Endothelial cell (in vitro differentiated cells): ENCODE measurements around the gene MED12. TPM values are rescaled to one million over a fixed set of nuclear protein-coding genes. Genes with fewer than 3 reads are reported as not detected.

Source experiments
- DNase-seq: peaks from one replicate; pipeline ENCODE4 v3.0.0; 2021; ENCODE audit warnings: low spot score
- H3K27ac Mint-ChIP-seq: one replicate; pipeline ENCODE4 v1.8.0; 2021; ENCODE audit warnings: mixed read lengths, inconsistent platforms; ENCODE audit not compliant: unreplicated experiment
- H3K27me3 Mint-ChIP-seq: one replicate; pipeline ENCODE4 v1.8.0; 2021; ENCODE audit warnings: mild to moderate bottlenecking, moderate library complexity, mixed read lengths, inconsistent platforms; ENCODE audit not compliant: unreplicated experiment
- H3K36me3 Mint-ChIP-seq: one replicate; pipeline ENCODE4 v1.8.0; 2021; ENCODE audit warnings: mild to moderate bottlenecking, low read depth, mixed read lengths, inconsistent platforms; ENCODE audit not compliant: unreplicated experiment
- H3K4me1 Mint-ChIP-seq: one replicate; pipeline ENCODE4 v1.8.0; 2021; ENCODE audit warnings: mild to moderate bottlenecking, mixed read lengths, inconsistent platforms; ENCODE audit not compliant: unreplicated experiment
- H3K4me3 Mint-ChIP-seq: one replicate; pipeline ENCODE4 v1.8.0; 2021; ENCODE audit warnings: mild to moderate bottlenecking, mixed read lengths, inconsistent platforms; ENCODE audit not compliant: unreplicated experiment
- H3K9me3 Mint-ChIP-seq: one replicate; pipeline ENCODE4 v1.8.0; 2021; ENCODE audit warnings: mixed read lengths, inconsistent platforms; ENCODE audit not compliant: unreplicated experiment
- total RNA-seq: library from RNA; stranded (reverse); fragmentation: NEBNext Ultra II Directional; extraction: Animal tissue kit (Norgen Biotek cat#: 25700); gene quantifications from one replicate; pipeline ENCODE4 v1.2.1, GENCODE V29; 2021; ENCODE audit not compliant: unreplicated experiment
- TF ChIP-seq, protein P1 (sequence below): fragments of 200-600 bp; sonication (generic); IDR thresholded peaks from one replicate; pipeline ENCODE4 v1.5.0; 2021; ENCODE audit warnings: antibody characterized with exemption; ENCODE audit not compliant: unreplicated experiment

Gene MED12
- total RNA-seq, 1 donor from 2014 or later, result 128 TPM

DNA sequence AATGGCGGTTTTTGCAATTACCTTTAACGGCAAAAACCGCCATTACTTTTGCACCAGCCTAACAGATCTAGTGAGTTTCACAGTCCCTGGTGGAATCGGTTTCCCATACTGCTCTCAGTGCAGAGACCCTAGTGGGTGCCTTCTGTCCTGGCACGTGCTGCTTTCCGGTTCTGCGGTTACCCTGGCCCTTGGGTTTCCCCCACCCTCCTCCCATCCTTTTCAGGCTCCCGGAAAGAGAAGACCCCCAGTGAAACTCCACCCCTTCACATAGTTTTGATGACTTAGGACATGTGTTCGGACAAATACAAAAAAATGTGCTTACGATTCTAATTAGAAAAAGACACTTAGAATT lies 63.1 kb downstream of the MED12 start:
- H3K4me1 Mint-ChIP-seq, result peaks cover 5% of the 10 kb centered on the region
- TF ChIP-seq, protein P1, sequence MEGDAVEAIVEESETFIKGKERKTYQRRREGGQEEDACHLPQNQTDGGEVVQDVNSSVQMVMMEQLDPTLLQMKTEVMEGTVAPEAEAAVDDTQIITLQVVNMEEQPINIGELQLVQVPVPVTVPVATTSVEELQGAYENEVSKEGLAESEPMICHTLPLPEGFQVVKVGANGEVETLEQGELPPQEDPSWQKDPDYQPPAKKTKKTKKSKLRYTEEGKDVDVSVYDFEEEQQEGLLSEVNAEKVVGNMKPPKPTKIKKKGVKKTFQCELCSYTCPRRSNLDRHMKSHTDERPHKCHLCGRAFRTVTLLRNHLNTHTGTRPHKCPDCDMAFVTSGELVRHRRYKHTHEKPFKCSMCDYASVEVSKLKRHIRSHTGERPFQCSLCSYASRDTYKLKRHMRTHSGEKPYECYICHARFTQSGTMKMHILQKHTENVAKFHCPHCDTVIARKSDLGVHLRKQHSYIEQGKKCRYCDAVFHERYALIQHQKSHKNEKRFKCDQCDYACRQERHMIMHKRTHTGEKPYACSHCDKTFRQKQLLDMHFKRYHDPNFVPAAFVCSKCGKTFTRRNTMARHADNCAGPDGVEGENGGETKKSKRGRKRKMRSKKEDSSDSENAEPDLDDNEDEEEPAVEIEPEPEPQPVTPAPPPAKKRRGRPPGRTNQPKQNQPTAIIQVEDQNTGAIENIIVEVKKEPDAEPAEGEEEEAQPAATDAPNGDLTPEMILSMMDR, result no peak
- peaks cover 3% of the 10 kb centered on the region for H3K27me3 Mint-ChIP-seq
- DNase-seq, result peak; percentile 9
- H3K27ac Mint-ChIP-seq, result peak overlapping the region; percentile 97
- H3K36me3 Mint-ChIP-seq, result no peaks in the 10 kb centered on the region
- peak overlapping the region; percentile 81 for H3K4me3 Mint-ChIP-seq
- no peaks in the 10 kb centered on the region for H3K9me3 Mint-ChIP-seq

DNA sequence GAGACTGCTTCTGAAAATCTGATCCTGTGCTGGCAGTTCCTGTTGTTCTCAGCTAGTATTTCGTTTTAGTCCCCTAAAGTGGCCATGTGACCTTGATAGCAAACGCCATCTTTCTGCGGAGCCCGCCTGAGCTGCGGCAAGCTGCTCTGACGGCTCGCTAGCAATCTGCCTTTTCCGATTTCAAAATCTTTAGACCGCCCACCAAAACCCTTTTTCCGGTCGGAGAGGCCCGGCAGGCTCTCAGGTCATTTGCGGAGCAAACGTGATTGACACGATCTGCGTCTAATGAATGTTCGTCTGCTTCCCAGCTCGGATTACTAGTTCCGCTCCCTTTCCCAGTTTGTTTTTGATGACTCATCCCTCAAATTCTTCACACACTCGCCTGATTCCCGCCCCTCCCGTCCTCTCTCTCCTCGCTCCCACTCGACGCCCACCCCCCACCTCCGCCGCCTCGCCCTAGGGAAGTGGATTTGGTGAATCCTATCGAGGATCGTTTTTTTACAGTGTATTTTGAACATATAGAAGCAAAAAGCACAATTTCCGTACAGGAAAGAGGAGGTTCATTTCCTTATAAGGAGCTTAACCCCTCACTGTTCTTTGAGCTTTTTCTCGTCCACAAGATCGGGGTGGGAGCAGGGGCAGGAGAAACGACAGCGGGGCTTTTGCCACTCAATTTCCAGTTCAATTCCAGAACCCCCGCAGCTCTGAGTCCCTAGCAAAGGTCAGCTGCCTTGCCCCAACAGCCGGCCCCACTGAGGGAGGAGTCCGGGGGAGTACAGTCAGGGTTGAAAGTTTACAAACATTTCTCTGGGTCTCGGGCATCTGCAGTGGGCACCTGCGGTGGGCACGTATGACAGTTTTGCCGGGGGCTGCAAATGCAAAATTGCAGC lies 63.8 kb downstream of the MED12 start:
- peaks cover 3% of the 10 kb centered on the region for H3K27me3 Mint-ChIP-seq
- H3K4me1 Mint-ChIP-seq, result peaks cover 5% of the 10 kb centered on the region
- TF ChIP-seq, protein P1, result no peak
- DNase-seq, result peak; percentile 68
- H3K9me3 Mint-ChIP-seq, result no peaks in the 10 kb centered on the region
- H3K27ac Mint-ChIP-seq, result peak overlapping the region; percentile 97
- H3K36me3 Mint-ChIP-seq, result no peaks in the 10 kb centered on the region
- H3K4me3 Mint-ChIP-seq, result peak overlapping the region; percentile 81

DNA sequence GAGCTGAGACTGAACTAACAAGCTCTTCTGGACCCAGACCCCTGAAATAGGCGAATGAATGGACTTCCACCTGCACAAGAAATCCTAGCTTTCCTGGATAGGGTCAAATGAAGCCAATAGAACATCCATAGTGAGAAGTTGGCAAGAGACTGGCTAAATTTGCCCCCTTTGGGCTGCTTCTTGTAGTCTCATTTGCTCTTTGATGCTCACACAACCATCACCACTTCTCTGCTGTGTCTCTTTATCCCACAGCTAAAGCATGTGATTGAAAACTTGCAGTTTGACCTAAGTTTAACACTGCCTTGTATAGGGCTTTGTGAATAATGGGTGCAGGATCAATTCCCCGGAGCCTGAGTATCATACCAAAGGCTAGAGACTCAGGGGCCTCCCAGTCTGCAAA lies 64.5 kb downstream of the MED12 start:
- Mint-ChIP-seq H3K4me3 (peak overlapping the region; percentile 81), H3K27ac (peak overlapping the region; percentile 97), H3K36me3 (no peaks in the 10 kb centered on the region), H3K4me1 (peaks cover 5% of the 10 kb centered on the region), H3K9me3 (no peaks in the 10 kb centered on the region), H3K27me3 (peaks cover 3% of the 10 kb centered on the region)
- TF ChIP-seq, protein P1, result no peak
- no peak for DNase-seq

DNA sequence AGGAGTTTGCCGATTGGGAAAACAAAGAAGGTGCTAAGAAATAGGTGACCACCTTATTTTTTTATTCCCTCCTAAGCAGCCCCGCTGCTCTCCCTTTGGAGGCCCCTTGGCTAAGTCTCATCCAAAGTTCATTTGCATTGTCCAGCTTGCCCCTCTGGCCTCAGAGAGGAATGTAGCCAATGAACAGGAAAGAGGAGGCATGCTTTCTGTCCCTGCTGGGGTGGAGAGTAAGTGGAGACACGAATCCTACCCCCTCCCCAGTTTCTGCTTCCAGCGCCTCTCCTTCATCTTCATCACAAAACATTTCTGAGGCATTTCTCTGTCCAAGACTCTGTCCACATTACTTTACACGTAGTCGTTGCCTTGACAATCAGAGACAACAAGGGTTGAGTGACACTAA lies 64.9 kb downstream of the MED12 start:
- no peaks in the 10 kb centered on the region for H3K9me3 Mint-ChIP-seq
- peaks cover 5% of the 10 kb centered on the region for H3K4me1 Mint-ChIP-seq
- TF ChIP-seq, protein P1, result no peak
- no peak for DNase-seq
- H3K27ac Mint-ChIP-seq, result peak overlapping the region; percentile 57
- no peaks in the 10 kb centered on the region for H3K36me3 Mint-ChIP-seq
- H3K4me3 Mint-ChIP-seq, result no peak overlapping the region
- peaks cover 3% of the 10 kb centered on the region for H3K27me3 Mint-ChIP-seq

DNA sequence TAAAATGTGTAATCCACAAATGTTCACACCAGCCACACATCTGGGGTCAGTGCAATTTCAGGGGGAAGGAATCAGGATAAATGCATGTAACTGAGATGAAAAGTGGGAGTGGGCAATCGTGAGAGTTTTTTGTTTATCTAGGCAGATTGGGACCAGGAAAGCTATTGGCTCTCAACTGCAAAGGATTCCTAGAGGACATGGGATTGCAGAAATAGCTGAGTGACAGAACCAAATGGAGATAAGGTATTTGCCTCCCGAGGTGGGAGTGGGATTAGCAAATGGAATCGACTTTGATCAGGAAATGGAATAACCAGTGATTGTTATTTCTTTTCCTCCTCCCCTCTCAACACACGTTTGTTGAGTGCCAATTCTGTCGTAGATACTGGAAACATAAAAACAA lies 65.7 kb downstream of the MED12 start:
- Mint-ChIP-seq H3K9me3 (no peaks in the 10 kb centered on the region), H3K27me3 (peaks cover 3% of the 10 kb centered on the region), H3K36me3 (no peaks in the 10 kb centered on the region), H3K27ac (no peak overlapping the region), H3K4me1 (peaks cover 5% of the 10 kb centered on the region), H3K4me3 (no peak overlapping the region)
- no peak for DNase-seq
- TF ChIP-seq, protein P1, result no peak
